Measurements from ENCODE around the gene ADAD2. TPM values are rescaled to one million over a fixed set of nuclear protein-coding genes. Genes with fewer than 3 reads are reported as not detected.

The ADAD2 gene
- total RNA-seq, 2 experiments from 2014 or later = 0.18 TPM; not detected in 1

GRCh38 chr16:84178146-84178765 lies 12.7 kb upstream of the ADAD2 start:
- CTCF ChIA-PET = interaction anchor here (2.5 to 6.0 kb wide), 2 partner anchors 9 to 91 kb away, joined by 11 to 95 read pairs; partner anchors contain the start of gene TAF1C
- peaks cover 3% of the 10 kb centered on the region for H3K27me3 Mint-ChIP-seq (ENCODE audit: low read depth)
- H3K4me3 Mint-ChIP-seq = no peak overlapping the region
- H3K9me3 Mint-ChIP-seq (ENCODE audit: insufficient read depth) = no peaks in the 10 kb centered on the region
- ATAC-seq = no peak
- peaks cover 4% of the 10 kb centered on the region for H3K4me1 Mint-ChIP-seq (ENCODE audit: low read depth)
- no peak for DNase-seq
- POLR2A ChIA-PET = interaction anchor here (1.2 to 1.3 kb wide), 2 partner anchors 8 to 74 kb away, joined by 4 to 5 read pairs; partner anchors contain the start of gene TAF1C
- no peak overlapping the region for H3K27ac Mint-ChIP-seq
- peaks cover 16% of the 10 kb centered on the region for H3K36me3 Mint-ChIP-seq (ENCODE audit: low read depth)

DNA sequence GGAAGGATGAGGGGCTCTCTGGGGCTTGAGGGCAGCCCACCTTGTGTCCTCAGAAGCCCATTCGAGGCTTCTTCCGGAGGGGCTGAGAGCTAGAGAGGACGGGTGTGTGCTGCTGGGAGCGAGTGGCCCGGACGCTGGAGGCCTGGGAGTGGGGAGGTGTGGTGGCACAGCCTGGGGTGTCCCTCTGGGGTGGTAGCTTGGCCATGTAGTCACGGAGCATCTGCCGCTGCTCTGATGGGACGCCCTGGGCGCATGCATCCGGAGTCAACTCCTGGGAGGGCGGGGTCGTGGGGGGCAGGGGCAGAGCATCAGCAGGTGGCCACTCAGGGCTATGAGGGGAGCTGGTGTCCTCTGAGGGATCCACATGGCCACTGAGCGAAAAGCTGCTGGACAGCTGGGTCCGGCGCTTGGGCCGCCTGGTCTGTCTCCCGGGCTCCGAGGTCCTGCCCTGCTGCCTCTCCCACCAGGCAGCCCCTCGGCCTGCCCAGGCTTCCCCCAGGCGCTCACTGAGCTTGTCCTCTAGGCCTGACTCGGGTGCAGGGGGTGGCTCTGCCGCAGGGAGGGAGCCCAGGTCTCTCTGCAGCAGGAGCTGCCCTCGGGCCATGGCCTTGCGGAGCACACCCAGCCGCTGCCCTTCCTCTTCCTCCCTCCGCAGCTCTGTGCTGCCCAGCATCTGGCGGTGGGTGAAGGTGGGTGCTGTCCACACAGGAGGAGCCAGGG lies 11.9 kb upstream of the ADAD2 start:
- POLR2A ChIA-PET = no interaction called here

DNA sequence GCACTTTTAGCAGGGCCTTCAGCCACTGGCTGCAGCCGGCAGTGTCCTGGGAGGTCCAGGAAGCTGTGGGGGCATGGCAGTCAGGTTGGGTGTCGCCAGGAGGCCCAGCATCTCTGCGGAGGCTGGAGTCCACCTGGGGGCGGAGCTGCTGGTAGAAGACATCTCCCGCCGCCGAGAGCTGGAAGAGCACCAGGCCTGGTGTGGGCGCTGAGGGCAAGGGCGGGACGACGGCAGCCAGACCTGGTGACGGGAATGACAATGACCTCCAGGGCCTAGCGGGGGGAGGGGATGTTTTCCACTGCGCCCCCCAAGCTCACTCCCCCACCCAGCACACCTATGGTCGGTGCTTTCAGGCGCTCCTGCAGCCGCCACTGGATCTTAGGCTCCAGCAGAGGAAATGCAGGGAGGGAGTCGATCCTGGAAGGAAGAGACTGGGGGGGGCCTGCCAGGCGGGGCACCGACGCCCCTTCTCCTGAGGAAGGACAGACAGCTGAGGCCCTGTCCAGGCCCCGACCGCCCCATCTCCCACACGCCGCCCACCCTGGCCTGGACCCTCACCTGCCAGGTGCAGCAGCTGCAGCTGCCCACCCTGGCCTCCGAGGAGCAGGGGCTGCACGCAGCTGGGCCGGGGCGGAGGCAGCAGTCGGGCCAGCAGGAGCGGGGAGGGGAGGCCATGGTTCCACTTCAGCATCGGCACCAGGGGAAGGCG lies 11.2 kb upstream of the ADAD2 start:
- ChIA-PET POLR2A (no interaction called here), CTCF (no interaction called here)
- no peaks in the 10 kb centered on the region for H3K27me3 Mint-ChIP-seq (ENCODE audit: low read depth)
- no peak overlapping the region for H3K27ac Mint-ChIP-seq
- H3K4me1 Mint-ChIP-seq (ENCODE audit: low read depth) = peaks cover 10% of the 10 kb centered on the region
- no peaks in the 10 kb centered on the region for H3K9me3 Mint-ChIP-seq (ENCODE audit: insufficient read depth)
- peaks cover 26% of the 10 kb centered on the region for H3K36me3 Mint-ChIP-seq (ENCODE audit: low read depth)
- no peak overlapping the region for H3K4me3 Mint-ChIP-seq
- DNase-seq (no peak), ATAC-seq (no peak)

More for the DNA sequence above, 11.9 kb upstream of the ADAD2 start:
- Mint-ChIP-seq H3K27ac (no peak overlapping the region), H3K4me1 (ENCODE audit: low read depth) (peaks cover 4% of the 10 kb centered on the region), H3K27me3 (ENCODE audit: low read depth) (peaks cover 3% of the 10 kb centered on the region), H3K36me3 (ENCODE audit: low read depth) (peaks cover 19% of the 10 kb centered on the region), H3K9me3 (ENCODE audit: insufficient read depth) (no peaks in the 10 kb centered on the region), H3K4me3 (no peak overlapping the region)
- no peak for DNase-seq
- CTCF ChIA-PET = interaction anchor here (2.5 kb wide), 1 partner anchor 8 kb away, joined by 11 read pairs; the partner anchor contains the start of gene TAF1C
- no peak for ATAC-seq

DNA sequence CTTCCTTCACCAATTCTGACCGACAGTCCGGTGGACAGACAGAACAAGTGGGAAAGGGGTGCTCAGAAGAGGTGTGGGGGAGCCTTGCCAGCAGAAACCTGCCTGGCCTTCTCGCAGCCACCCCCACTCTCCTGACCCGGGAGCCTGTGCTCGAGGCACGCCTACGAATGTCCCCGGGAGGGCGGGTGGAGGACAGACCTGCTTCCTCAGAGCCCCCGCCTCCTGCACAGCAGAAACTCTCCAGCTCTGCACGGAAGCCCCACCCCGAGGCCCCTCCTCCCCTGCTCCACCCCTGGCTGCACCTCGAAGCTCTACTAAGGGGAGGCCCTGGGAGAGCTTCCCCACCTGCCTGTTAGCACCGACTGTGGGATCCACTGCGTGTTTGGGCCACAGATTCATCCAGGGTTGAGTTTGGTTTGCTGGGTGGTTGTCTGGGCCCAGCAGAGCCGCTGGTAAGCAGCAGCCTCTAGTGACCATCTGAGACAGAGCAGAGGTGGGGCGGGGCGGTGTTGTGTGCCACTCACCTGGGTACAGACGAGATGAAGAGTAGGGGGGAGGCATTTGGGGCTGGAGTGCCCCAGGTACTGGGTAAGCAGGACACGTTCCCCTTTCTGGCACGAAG lies 10.3 kb upstream of the ADAD2 start:
- Mint-ChIP-seq H3K9me3 (ENCODE audit: insufficient read depth) (no peaks in the 10 kb centered on the region), H3K4me1 (ENCODE audit: low read depth) (peaks cover 12% of the 10 kb centered on the region), H3K27ac (no peak overlapping the region), H3K27me3 (ENCODE audit: low read depth) (no peaks in the 10 kb centered on the region), H3K36me3 (ENCODE audit: low read depth) (peaks cover 29% of the 10 kb centered on the region), H3K4me3 (no peak overlapping the region)
- ATAC-seq (no peak), DNase-seq (no peak)
- ChIA-PET CTCF (no interaction called here), POLR2A (no interaction called here)

DNA sequence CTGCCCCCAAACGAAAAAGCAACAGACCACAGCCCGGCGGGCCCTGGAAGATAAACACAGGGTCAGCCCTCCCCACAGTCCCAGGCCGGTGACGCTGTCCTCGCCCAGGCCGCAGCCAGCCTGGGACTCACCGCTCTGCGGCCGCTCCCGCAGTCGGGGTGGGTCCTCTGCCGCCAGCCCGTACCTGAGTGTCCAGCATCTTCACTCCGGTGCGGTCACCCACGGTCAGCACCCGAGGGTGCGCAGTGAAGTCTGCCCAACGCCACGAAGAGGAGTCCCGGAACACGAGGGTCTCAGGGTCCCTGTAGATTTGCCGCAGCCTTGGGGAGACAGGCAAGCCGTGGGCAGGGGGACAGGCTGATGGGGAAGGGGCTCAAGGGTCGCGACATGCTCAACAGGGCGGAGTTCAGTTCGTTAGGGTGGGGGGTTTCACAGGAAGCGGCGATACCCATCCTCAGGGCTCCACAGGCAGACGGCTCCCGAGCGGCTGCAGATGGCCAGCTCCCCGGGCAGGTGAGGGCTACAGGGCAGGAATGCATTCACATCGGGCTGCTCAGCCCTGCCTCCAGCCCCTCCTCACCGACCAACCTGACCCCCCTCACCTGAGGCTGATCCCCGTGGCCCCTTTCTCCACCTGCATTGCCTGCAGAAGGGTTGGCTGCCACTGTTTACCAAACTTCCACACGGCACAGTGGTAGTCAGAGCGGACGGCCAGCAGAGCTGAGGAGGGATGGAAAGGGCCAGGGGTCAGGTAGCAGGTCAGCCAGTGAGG lies 9.6 kb upstream of the ADAD2 start:
- peaks cover 29% of the 10 kb centered on the region for H3K36me3 Mint-ChIP-seq (ENCODE audit: low read depth)
- H3K4me3 Mint-ChIP-seq = no peak overlapping the region
- H3K9me3 Mint-ChIP-seq (ENCODE audit: insufficient read depth) = no peaks in the 10 kb centered on the region
- no peaks in the 10 kb centered on the region for H3K27me3 Mint-ChIP-seq (ENCODE audit: low read depth)
- DNase-seq = no peak
- H3K27ac Mint-ChIP-seq = no peak overlapping the region
- POLR2A ChIA-PET = no interaction called here
- CTCF ChIA-PET = no interaction called here
- no peak for ATAC-seq
- peaks cover 18% of the 10 kb centered on the region for H3K4me1 Mint-ChIP-seq (ENCODE audit: low read depth)

- H3K4me3 Mint-ChIP-seq = no peak overlapping the region
- DNase-seq (no peak), ATAC-seq (no peak)
- ChIA-PET CTCF (no interaction called here), POLR2A (no interaction called here)
- no peaks in the 10 kb centered on the region for H3K9me3 Mint-ChIP-seq (ENCODE audit: insufficient read depth)
- H3K4me1 Mint-ChIP-seq (ENCODE audit: low read depth) = peaks cover 22% of the 10 kb centered on the region
- H3K36me3 Mint-ChIP-seq (ENCODE audit: low read depth) = peaks cover 29% of the 10 kb centered on the region
- H3K27me3 Mint-ChIP-seq (ENCODE audit: low read depth) = no peaks in the 10 kb centered on the region
- H3K27ac Mint-ChIP-seq = no peak overlapping the region
Measured at GRCh38 chr16:84182104-84182503, 8.9 kb upstream of the ADAD2 start.

DNA sequence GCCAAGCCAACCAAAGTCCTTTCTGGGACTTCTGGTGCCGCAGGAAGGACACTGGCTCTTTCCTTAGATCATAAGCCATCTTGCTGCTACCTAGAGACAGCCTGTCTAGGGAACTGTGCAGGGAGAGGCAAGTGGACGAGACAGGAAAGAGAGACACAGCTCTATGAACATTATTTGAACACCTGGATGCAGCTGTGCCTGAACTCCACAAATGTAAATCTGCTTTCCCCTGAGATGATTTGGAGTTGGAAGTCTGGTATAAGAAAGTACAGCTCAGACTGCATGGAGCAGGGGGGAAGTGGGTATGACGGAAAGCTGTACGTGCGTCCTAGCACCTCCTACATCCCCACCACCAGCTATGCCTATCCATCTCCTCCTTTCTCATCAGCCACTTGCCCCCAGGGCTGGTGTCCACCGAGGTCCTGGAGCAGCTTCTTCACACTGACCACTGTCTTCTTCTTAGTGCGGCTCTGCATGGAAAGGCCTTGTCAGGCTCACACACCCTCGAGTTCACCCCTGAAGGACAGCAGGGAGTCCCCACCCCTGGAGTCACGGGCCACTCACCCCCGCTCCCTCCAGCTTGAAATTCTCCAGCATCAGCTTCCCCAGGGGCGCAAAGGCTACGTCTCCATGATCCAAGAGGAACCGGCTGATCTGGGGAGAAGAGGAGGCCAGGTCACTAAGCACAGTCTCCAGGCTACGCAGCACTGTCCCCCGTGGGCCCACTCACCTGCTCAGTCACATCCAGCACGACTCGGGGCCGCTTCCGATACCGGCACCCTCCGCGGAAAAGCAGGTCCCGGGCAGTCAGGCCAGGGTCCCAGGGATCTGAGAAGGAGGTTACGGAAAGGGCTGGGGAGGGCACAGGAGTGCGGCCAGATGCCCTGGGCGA lies 8.0 kb upstream of the ADAD2 start:
- Mint-ChIP-seq H3K4me3 (no peak overlapping the region), H3K4me1 (ENCODE audit: low read depth) (peaks cover 25% of the 10 kb centered on the region), H3K27me3 (ENCODE audit: low read depth) (no peaks in the 10 kb centered on the region), H3K9me3 (ENCODE audit: insufficient read depth) (no peaks in the 10 kb centered on the region), H3K36me3 (ENCODE audit: low read depth) (peaks cover 27% of the 10 kb centered on the region), H3K27ac (no peak overlapping the region)
- ATAC-seq (no peak), DNase-seq (no peak)
- POLR2A ChIA-PET = no interaction called here
- CTCF ChIA-PET = no interaction called here

DNA sequence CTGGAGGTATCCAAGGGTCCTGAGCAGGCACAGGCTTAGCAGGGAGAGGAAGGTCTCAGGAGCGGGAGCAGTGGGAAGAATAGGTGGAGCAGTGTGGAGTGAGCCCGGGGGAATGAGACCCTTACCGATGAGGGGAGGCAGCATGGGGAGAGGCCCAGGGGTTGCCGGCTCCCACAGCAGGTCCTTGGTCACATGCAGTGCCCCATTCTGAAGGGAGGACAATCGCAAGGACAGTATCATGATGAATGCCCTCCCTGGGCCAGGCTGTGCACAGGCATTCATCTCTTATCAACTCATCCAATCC lies 7.4 kb upstream of the ADAD2 start:
- ChIA-PET POLR2A (no interaction called here), CTCF (interaction anchor here (1.0 kb wide), 2 partner anchors 95 to 99 kb away, joined by 3 to 4 read pairs; no protein-coding TSS in a partner anchor)
- H3K27ac Mint-ChIP-seq = no peak overlapping the region
- no peak for DNase-seq
- no peaks in the 10 kb centered on the region for H3K9me3 Mint-ChIP-seq (ENCODE audit: insufficient read depth)
- no peak for ATAC-seq
- H3K36me3 Mint-ChIP-seq (ENCODE audit: low read depth) = peaks cover 24% of the 10 kb centered on the region
- H3K27me3 Mint-ChIP-seq (ENCODE audit: low read depth) = no peaks in the 10 kb centered on the region
- no peak overlapping the region for H3K4me3 Mint-ChIP-seq
- H3K4me1 Mint-ChIP-seq (ENCODE audit: low read depth) = peaks cover 25% of the 10 kb centered on the region

- no peak overlapping the region for H3K4me3 Mint-ChIP-seq
- H3K27ac Mint-ChIP-seq = no peak overlapping the region
- no peaks in the 10 kb centered on the region for H3K9me3 Mint-ChIP-seq (ENCODE audit: insufficient read depth)
- no peaks in the 10 kb centered on the region for H3K27me3 Mint-ChIP-seq (ENCODE audit: low read depth)
- ChIA-PET CTCF (interaction anchor here (0.9 to 1.0 kb wide), 3 partner anchors 95 to 99 kb away, joined by 3 to 4 read pairs (median 3); no protein-coding TSS in a partner anchor), POLR2A (no interaction called here)
- no peak for ATAC-seq
- H3K4me1 Mint-ChIP-seq (ENCODE audit: low read depth) = peaks cover 25% of the 10 kb centered on the region
- DNase-seq = no peak
- H3K36me3 Mint-ChIP-seq (ENCODE audit: low read depth) = peaks cover 24% of the 10 kb centered on the region
Measured at GRCh38 chr16:84183911-84184591, 6.9 kb upstream of the ADAD2 start.

DNA sequence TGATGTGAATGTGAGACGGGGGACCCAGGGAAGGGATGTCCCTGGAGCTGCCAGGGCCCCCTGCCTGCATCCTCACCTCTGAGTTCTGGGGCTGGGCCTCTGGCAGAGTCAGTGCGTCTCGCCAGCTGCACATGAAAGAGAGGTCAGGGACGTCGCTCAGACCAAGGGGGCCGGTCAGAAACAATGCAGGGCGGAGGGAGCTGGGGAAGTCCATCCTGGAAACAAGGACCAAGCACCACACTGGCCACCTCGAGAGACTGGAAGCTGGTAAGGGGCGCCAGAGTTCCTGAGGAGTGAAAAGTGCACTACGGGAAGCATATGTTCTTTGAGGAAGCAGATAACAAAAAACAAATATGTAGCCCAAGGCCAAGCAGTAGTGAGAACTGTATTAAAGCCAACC lies 6.2 kb upstream of the ADAD2 start:
- DNase-seq = no peak
- Mint-ChIP-seq H3K9me3 (ENCODE audit: insufficient read depth) (no peaks in the 10 kb centered on the region), H3K4me3 (peak overlapping the region; percentile 94), H3K27me3 (ENCODE audit: low read depth) (no peaks in the 10 kb centered on the region), H3K4me1 (ENCODE audit: low read depth) (peaks cover 25% of the 10 kb centered on the region), H3K36me3 (ENCODE audit: low read depth) (peaks cover 24% of the 10 kb centered on the region), H3K27ac (peak overlapping the region; percentile 55)
- POLR2A ChIA-PET = no interaction called here
- CTCF ChIA-PET = interaction anchor here (0.9 kb wide), 1 partner anchor 96 kb away, joined by 3 read pairs; no protein-coding TSS in a partner anchor
- no peak for ATAC-seq

Measured in activated CD8-positive, alpha-beta T cell treated with anti-CD3 and anti-CD28 coated beads, Interleukin-2, amount 10 ng/mL, durations not matched to agents 7 days and 5 days (primary cell).